Astrocyte (in vitro differentiated cells and primary cell): Measurements from ENCODE around the gene ECE1. TPM values are rescaled to one million over a fixed set of nuclear protein-coding genes. Genes with fewer than 3 reads are reported as not detected.

Source experiments
- DNase-seq: peaks from one replicate; pipeline ENCODE4 v3.0.0-alpha.2; 2010; ENCODE audit warnings: low read depth
- FAIRE-seq: peaks from 2 replicates; lab custom pipeline; 2011; peaks lifted over from hg19 to GRCh38; lab: Jason Lieb, UNC
- H2AFZ ChIP-seq: 2 replicates; pipeline ENCODE4 v1.6.0; 2012; ENCODE audit warnings: low read depth, low read length, inconsistent platforms
- H3K27ac ChIP-seq: 2 replicates; pipeline ENCODE4 v1.5.1; 2011; ENCODE audit warnings: low read depth, low read length, inconsistent platforms
- H3K27me3 ChIP-seq: 2 replicates; pipeline ENCODE4 v1.6.0; 2011; ENCODE audit warnings: low read length, inconsistent platforms; ENCODE audit not compliant: insufficient read depth
- H3K36me3 ChIP-seq: 2 replicates; pipeline ENCODE4 v1.5.1; 2011; ENCODE audit warnings: low read length, inconsistent platforms; ENCODE audit not compliant: insufficient read depth
- H3K4me1 ChIP-seq: 2 replicates; pipeline ENCODE4 v1.5.1; 2011; ENCODE audit warnings: low read length, inconsistent platforms; ENCODE audit not compliant: insufficient read depth
- H3K4me2 ChIP-seq: 2 replicates; pipeline ENCODE4 v1.6.0; 2012; ENCODE audit warnings: low read length, inconsistent platforms
- H3K4me3 ChIP-seq: 2 replicates; pipeline ENCODE4 v1.5.1; 2011; ENCODE audit warnings: low read depth, mild to moderate bottlenecking, low read length, inconsistent platforms; ENCODE audit not compliant: insufficient read depth
- H3K79me2 ChIP-seq: 2 replicates; pipeline ENCODE4 v1.6.0; 2012; ENCODE audit warnings: mild to moderate bottlenecking, low read length, inconsistent platforms; ENCODE audit not compliant: insufficient read depth
- H3K9ac ChIP-seq: 2 replicates; pipeline ENCODE4 v1.6.0; 2012; ENCODE audit warnings: mild to moderate bottlenecking, low read length, inconsistent platforms
- H3K9me3 ChIP-seq: 2 replicates; pipeline ENCODE4 v1.5.1; 2012; ENCODE audit warnings: low read depth, mild to moderate bottlenecking, low read length, inconsistent platforms; ENCODE audit not compliant: insufficient read depth
- H4K20me1 ChIP-seq: 2 replicates; pipeline ENCODE4 v1.6.0; 2012; ENCODE audit warnings: low read length, inconsistent platforms; ENCODE audit not compliant: insufficient read depth
- H3K27ac Mint-ChIP-seq: one replicate; pipeline ENCODE4 v1.8.0; 2021; ENCODE audit warnings: mild to moderate bottlenecking, mixed read lengths; ENCODE audit not compliant: unreplicated experiment
- H3K27me3 Mint-ChIP-seq: one replicate; pipeline ENCODE4 v1.8.0; 2021; ENCODE audit warnings: low read depth, mixed read lengths; ENCODE audit not compliant: unreplicated experiment
- H3K36me3 Mint-ChIP-seq: one replicate; pipeline ENCODE4 v1.8.0; 2021; ENCODE audit warnings: low read depth, mixed read lengths; ENCODE audit not compliant: unreplicated experiment
- H3K4me1 Mint-ChIP-seq: one replicate; pipeline ENCODE4 v1.8.0; 2021; ENCODE audit warnings: low read depth, mixed read lengths; ENCODE audit not compliant: unreplicated experiment
- H3K4me3 Mint-ChIP-seq: one replicate; pipeline ENCODE4 v1.8.0; 2021; ENCODE audit warnings: mild to moderate bottlenecking, moderate library complexity, mixed read lengths; ENCODE audit not compliant: unreplicated experiment
- H3K9me3 Mint-ChIP-seq: one replicate; pipeline ENCODE4 v1.8.0; 2021; ENCODE audit warnings: mild to moderate bottlenecking, mixed read lengths; ENCODE audit not compliant: unreplicated experiment
- CTCF ChIP-seq: IDR thresholded peaks from 2 replicates; pipeline ENCODE4 v1.5.1; 2011; ENCODE audit warnings: low read depth, mild to moderate bottlenecking, inconsistent platforms, low read length, moderate library complexity; ENCODE audit not compliant: insufficient read depth
- EZH2 ChIP-seq: IDR thresholded peaks from 2 replicates; pipeline ENCODE4 v1.6.1; 2012; ENCODE audit warnings: mild to moderate bottlenecking, low read length, inconsistent platforms; ENCODE audit not compliant: insufficient read depth
- total RNA-seq: library from RNA; stranded (reverse); gene quantifications from 2 replicates; pipeline ENCODE4 v1.2.1, GENCODE V29; 2021

Gene ECE1
- total RNA-seq, 1 donor from 2014 or later = 172 TPM

- no peak overlapping the region for H2AFZ ChIP-seq
- peak overlapping the region; percentile 29 for H3K27ac Mint-ChIP-seq
- H3K27ac ChIP-seq = peak overlapping the region; percentile 54
- peak overlapping the region; percentile 14 for H3K4me2 ChIP-seq
- peaks cover 52% of the 10 kb centered on the region for H3K4me1 Mint-ChIP-seq
- peaks cover 4% of the 10 kb centered on the region for H3K36me3 Mint-ChIP-seq
- H3K4me3 ChIP-seq = no peak overlapping the region
- peaks cover 70% of the 10 kb centered on the region for H3K79me2 ChIP-seq
- peaks cover 5% of the 10 kb centered on the region for H4K20me1 ChIP-seq
- DNase-seq (no peak), FAIRE-seq (no peak)
- peaks cover 63% of the 10 kb centered on the region for H3K4me1 ChIP-seq
- peak overlapping the region; percentile 48 for H3K9ac ChIP-seq
- TF ChIP-seq CTCF = no peak
- no peak for TF ChIP-seq EZH2
- H3K4me3 Mint-ChIP-seq = peak overlapping the region; percentile 21
- no peaks in the 10 kb centered on the region for H3K36me3 ChIP-seq
- no peaks in the 10 kb centered on the region for H3K27me3 Mint-ChIP-seq
- no peaks in the 10 kb centered on the region for H3K27me3 ChIP-seq
- no peaks in the 10 kb centered on the region for H3K9me3 Mint-ChIP-seq
- H3K9me3 ChIP-seq = no peaks in the 10 kb centered on the region
These were observed 29.5 kb upstream of the ECE1 start for GRCh38 chr1:21319447-21320407.

DNA sequence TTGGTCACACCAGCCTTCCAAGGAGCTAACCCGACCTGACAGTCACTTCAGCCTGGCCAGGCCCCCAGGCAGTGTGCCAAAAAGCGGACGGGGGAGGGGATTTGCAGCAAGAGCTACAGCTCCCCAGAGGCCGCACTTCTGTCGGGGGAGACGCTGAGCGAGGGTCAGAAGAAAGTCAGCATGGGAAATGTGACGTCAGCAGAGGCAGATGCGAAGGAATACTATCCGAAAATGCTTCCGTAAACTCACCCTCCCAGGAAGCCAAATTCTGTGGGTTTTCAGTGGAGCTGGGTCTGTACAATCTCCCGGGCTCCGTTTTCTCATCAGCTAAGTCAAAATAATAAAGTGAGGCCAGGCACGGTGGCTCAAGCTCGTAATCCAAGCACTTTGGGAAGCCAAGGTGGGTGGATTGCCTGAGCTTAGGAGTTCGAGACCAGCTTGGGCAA lies 28.5 kb upstream of the ECE1 start:
- peak overlapping the region; percentile 36 for H3K27ac ChIP-seq
- H3K9me3 ChIP-seq = no peaks in the 10 kb centered on the region
- Mint-ChIP-seq H3K27me3 (no peaks in the 10 kb centered on the region), H3K27ac (no peak overlapping the region), H3K36me3 (peaks cover 4% of the 10 kb centered on the region), H3K4me1 (peaks cover 48% of the 10 kb centered on the region), H3K9me3 (no peaks in the 10 kb centered on the region), H3K4me3 (peak overlapping the region; percentile 54)
- H3K36me3 ChIP-seq = no peaks in the 10 kb centered on the region
- H2AFZ ChIP-seq = no peak overlapping the region
- TF ChIP-seq EZH2 = no peak
- no peak for TF ChIP-seq CTCF
- H4K20me1 ChIP-seq = peaks cover 11% of the 10 kb centered on the region
- H3K4me1 ChIP-seq = peaks cover 54% of the 10 kb centered on the region
- H3K4me3 ChIP-seq = no peak overlapping the region
- H3K4me2 ChIP-seq = peak overlapping the region; percentile 15
- H3K27me3 ChIP-seq = no peaks in the 10 kb centered on the region
- peaks cover 80% of the 10 kb centered on the region for H3K79me2 ChIP-seq
- no peak for FAIRE-seq
- no peak for DNase-seq
- H3K9ac ChIP-seq = peak overlapping the region; percentile 33
